WTC11 (cell line): ENCODE results near the gene NFKBIE.

Experiments
- CREB1 ChIP-seq: sonication (generic); formaldehyde crosslinking; IDR thresholded peaks from 2 replicates; pipeline ENCODE4 v1.8.0; 2023; ENCODE audit warnings: mild to moderate bottlenecking, missing genetic modification reagents
- ESRRA ChIP-seq: sonication (generic); formaldehyde crosslinking; IDR thresholded peaks from 2 replicates; pipeline ENCODE4 v1.8.1; 2022; ENCODE audit warnings: mild to moderate bottlenecking, missing genetic modification reagents, borderline replicate concordance
- HMGXB4 ChIP-seq: sonication (generic); formaldehyde crosslinking; IDR thresholded peaks from 2 replicates; pipeline ENCODE4 v1.8.1; 2023; ENCODE audit warnings: mild to moderate bottlenecking, moderate library complexity, missing genetic modification reagents
- KAT7 ChIP-seq: sonication (generic); formaldehyde crosslinking; IDR thresholded peaks from 2 replicates; pipeline ENCODE4 v1.8.1; 2023; ENCODE audit warnings: missing genetic modification reagents, mild to moderate bottlenecking, borderline replicate concordance
- USF2 ChIP-seq: sonication (generic); formaldehyde crosslinking; IDR thresholded peaks from 2 replicates; pipeline ENCODE4 v1.8.1; 2023; ENCODE audit warnings: mild to moderate bottlenecking, missing genetic modification reagents, moderate library complexity
- ZNF425 ChIP-seq: fragments of 250-450 bp; sonication (Bioruptor Pico); conservative IDR thresholded peaks from 2 replicates; pipeline ENCODE4 v1.9.0; 2021; ENCODE audit warnings: mild to moderate bottlenecking
- TF ChIP-seq, protein P1 (sequence below): fragments of 200-600 bp; IDR thresholded peaks from 2 replicates; pipeline ENCODE4 v1.8.0; 2022; ENCODE audit warnings: antibody characterized with exemption
- TF ChIP-seq, protein P2 (sequence below): sonication (generic); formaldehyde crosslinking; IDR thresholded peaks from 2 replicates; pipeline ENCODE4 v1.8.0; 2023; ENCODE audit warnings: mild to moderate bottlenecking, missing genetic modification reagents
- TF ChIP-seq, protein P3 (sequence below): fragments of 250-450 bp; sonication (Bioruptor Pico); IDR thresholded peaks from 2 replicates; pipeline ENCODE4 v2.1.2; 2022; ENCODE audit warnings: mild to moderate bottlenecking, moderate library complexity

GRCh38 chr6:44217332-44218143 lies 47.8 kb downstream of the NFKBIE start:
- TF ChIP-seq USF2 (CRISPR knock-in tag) (no peak), CREB1 (CRISPR knock-in tag) (no peak), HMGXB4 (no peak), ZNF425 (CRISPR knock-in tag) (no peak), KAT7 (no peak), ESRRA (0 out of 2 replicates have a peak, but pooled peaks have one; percentile 45)
- TF ChIP-seq, protein P1, sequence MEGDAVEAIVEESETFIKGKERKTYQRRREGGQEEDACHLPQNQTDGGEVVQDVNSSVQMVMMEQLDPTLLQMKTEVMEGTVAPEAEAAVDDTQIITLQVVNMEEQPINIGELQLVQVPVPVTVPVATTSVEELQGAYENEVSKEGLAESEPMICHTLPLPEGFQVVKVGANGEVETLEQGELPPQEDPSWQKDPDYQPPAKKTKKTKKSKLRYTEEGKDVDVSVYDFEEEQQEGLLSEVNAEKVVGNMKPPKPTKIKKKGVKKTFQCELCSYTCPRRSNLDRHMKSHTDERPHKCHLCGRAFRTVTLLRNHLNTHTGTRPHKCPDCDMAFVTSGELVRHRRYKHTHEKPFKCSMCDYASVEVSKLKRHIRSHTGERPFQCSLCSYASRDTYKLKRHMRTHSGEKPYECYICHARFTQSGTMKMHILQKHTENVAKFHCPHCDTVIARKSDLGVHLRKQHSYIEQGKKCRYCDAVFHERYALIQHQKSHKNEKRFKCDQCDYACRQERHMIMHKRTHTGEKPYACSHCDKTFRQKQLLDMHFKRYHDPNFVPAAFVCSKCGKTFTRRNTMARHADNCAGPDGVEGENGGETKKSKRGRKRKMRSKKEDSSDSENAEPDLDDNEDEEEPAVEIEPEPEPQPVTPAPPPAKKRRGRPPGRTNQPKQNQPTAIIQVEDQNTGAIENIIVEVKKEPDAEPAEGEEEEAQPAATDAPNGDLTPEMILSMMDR, result no peak
- TF ChIP-seq, protein P2, sequence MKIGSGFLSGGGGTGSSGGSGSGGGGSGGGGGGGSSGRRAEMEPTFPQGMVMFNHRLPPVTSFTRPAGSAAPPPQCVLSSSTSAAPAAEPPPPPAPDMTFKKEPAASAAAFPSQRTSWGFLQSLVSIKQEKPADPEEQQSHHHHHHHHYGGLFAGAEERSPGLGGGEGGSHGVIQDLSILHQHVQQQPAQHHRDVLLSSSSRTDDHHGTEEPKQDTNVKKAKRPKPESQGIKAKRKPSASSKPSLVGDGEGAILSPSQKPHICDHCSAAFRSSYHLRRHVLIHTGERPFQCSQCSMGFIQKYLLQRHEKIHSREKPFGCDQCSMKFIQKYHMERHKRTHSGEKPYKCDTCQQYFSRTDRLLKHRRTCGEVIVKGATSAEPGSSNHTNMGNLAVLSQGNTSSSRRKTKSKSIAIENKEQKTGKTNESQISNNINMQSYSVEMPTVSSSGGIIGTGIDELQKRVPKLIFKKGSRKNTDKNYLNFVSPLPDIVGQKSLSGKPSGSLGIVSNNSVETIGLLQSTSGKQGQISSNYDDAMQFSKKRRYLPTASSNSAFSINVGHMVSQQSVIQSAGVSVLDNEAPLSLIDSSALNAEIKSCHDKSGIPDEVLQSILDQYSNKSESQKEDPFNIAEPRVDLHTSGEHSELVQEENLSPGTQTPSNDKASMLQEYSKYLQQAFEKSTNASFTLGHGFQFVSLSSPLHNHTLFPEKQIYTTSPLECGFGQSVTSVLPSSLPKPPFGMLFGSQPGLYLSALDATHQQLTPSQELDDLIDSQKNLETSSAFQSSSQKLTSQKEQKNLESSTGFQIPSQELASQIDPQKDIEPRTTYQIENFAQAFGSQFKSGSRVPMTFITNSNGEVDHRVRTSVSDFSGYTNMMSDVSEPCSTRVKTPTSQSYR (CRISPR knock-in tag), result no peak
- TF ChIP-seq, protein P3, sequence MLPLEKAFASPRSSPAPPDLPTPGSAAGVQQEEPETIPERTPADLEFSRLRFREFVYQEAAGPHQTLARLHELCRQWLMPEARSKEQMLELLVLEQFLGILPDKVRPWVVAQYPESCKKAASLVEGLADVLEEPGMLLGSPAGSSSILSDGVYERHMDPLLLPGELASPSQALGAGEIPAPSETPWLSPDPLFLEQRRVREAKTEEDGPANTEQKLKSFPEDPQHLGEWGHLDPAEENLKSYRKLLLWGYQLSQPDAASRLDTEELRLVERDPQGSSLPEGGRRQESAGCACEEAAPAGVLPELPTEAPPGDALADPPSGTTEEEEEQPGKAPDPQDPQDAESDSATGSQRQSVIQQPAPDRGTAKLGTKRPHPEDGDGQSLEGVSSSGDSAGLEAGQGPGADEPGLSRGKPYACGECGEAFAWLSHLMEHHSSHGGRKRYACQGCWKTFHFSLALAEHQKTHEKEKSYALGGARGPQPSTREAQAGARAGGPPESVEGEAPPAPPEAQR (CRISPR knock-in tag), result no peak
